Smooth muscle cell of the brain vasculature (primary cell): ENCODE data around the gene BTBD16.
A peak's percentile ranks its signal among the peaks of the same experiment; 100 is the strongest.

Experiments used
- DNase-seq: peaks from one replicate; pipeline ENCODE4 v3.0.0-alpha.2; 2012; ENCODE audit warnings: low read depth, low spot score

The BTBD16 gene

DNA sequence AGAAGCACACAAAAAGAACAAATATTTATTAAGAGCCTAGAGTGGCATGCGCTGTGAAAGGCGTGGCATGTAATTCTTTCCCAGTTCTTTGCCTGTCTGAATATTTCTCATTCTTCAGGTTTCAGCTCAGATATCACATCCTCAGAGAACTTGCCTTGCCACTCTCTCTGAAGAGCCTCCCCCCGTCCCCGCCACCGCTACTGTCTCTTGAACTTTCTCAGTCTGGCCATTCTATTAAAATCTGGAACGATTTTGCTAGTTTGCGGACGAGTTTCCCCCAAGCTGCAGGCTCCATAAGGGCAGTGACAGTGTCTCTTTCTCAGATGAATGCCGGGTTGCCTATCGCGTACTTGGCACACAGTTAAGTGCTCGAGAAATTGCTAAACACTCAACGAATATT is 102.6 kb downstream of the BTBD16 start:
- no peak for DNase-seq

DNA sequence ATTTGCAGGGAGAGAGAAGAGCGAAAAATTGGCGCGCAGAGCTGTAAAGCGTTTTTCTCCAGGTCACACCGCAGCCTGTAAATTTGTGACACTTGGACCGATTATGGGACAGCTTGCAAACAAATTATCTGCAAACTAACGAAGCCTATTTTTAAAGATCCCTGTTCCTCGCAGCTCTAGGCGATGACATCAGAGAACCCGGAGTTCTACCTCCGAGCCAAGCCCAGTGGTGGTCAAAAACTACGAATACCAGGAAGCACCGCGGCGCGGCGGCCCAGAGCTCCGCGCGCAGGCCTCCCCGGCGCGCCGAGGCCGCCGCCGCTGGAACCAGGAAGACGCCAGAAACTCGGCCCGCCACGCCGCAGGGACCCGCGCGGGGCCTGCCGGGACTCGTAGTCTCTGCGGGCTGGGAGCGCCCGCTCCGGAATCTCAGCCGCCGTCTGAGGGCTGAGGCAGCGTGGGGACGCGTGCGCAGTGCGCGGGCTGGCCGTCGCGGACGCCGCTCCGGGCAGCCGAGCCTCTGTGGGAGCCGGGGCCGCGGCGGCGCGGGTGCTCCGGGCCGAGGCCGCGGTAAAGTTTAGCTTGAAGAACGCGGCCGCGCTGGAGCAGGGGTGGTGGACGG is 103.3 kb downstream of the BTBD16 start, which contains the start of gene PLEKHA1:
TSS of gene PLEKHA1 (plus strand) at position 472 of the 622 bp plus-strand sequence. CDS start 18,493 bp downstream, outside the sequence.
- peak; percentile 77 for DNase-seq

DNA sequence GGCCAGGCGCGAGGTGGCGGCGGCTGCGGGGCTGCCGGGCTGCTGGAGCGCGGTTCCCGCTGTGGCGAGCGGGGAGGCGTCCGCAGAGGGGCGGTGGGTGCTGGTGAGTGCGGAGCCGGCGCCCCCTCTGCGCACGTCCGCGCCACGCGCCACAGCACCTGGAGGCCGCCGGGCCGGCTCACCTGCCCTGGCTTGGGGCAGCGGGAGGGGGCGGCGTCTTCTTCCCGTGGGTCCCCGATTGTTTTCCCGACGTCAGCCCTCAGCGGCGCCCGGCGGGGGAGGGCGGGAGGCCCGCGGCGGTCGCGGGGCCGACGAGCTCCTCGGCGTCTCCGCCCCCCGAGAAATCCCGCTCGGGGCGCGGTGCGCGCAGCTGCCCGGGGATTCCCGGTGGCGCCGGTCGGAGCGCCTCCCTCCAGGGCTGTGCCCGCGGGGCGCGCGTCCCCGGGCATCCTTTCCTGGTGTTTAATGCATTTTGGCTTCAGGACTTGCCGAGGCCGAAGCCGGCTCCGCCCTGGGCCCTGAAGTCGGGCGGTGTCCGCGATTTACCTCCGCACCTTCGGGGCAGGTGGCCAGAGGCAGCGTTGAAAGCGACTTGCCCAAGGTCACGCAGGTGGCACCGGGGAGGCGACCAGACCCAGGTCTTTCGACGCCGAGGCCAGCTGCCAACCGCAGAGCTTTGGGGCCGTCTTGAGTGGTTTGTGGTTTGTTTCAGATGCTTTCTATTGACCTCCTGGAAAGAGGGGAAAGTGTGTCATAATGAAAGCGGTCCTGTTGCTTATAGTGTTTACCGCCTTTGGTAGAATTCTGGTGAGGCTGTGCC is 104.0 kb downstream of the BTBD16 start:
- no peak for DNase-seq

DNA sequence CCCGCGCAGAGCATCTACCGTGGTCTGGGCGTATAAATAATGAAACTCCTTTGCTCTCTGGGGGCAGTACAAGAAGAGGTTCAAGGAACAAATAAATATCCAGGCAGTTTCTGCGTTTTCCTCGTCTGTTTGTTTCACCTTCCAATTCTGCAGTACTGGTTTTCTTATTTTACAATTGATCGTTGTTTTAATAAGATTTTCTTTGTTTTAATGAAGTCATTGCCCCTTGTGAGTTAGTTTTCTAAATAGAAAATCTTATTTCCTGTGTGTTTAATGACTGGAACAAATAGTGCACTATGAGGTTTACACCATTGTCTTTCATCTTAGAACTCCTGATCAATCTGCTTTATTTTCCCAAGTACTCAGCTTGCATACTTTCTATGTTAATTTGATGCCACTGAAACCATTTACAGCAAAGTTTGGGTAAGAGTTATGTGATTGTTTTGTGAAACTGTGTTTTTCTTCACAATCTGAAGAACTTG is 104.6 kb downstream of the BTBD16 start:
- no peak for DNase-seq

DNA sequence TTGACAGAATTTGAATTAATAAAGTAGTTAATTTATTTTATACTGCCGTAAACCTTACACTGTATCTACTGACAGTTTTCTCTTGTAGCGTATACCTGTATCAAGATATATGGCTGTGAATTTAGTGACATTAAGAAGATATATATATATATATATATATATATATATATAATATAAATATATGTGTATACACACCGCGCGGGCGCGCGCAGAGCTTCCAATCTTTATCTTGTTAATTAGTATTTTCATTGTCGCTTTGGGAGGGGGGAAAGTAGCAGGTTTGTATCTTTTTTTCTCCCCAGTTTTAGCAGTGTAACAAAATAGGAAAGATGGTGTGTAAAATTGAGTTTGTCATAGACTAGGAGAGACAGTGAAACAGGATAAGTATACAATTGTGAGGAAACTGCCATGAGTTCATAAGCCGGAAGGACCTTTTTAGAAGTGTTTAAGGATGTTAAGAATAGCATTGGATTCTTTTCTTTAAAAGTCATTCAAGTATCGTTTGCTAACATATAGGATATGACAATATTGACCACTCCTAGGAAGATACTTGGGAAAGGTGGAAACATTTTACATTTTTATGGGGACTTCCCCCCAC is 105.4 kb downstream of the BTBD16 start:
- DNase-seq = no peak

DNA sequence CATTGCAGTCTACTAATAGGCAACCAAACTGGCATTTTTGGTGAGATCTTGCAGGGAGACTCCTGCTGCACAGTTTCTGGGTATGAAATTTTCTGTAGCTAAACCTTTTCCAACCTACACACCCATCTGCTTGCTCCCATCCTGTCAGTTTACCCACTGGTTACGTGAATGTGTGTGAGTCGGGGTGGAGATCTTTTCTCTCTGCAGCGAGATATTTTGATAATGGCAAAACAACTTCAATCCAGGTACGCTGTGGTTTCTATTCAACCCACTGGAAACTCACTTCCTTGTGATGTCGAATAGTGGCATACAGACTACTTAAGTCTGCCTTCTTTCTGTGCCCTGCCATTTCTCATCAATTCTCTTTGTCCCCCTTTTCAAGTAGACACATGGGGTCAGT is 107.9 kb downstream of the BTBD16 start:
- no peak for DNase-seq

DNA sequence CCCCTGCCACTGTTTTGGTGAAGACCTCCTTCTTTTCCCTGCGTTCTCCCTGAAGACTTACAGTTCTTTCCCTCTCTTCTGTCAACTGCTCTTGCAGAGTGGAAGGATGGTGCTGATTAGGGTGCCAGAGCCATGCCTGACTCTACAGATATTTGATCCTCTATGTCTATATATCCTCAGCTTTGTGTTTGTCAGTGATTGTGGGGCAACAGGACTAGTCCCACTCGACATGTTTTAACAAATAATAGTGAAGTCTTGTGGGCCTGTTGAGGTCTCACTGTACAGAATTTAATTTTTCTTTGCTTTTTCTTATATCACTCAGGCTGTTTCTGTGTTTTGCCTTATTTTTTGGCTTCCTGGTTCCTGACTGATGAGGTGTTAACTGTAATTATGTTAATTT is 108.4 kb downstream of the BTBD16 start:
- no peak for DNase-seq

DNA sequence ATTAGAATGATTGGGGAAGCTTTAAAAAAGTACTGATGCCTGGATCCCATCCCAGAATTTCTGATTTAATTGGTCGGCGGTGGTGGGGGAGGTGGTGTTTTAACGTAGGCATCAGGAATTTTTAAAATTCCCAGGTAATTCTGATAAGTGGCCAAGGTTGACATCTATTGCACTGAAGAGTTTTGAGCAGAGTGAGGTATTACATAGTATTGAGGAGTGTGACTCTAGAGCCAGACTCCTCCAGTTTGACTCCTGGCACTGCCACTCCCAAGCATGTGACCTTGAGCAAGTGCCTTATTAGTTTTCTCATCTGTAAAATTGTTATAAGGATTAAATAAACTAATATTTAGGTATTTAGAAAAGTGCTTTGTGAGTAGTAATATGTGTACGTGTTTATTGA is 109.6 kb downstream of the BTBD16 start:
- DNase-seq = no peak

DNA sequence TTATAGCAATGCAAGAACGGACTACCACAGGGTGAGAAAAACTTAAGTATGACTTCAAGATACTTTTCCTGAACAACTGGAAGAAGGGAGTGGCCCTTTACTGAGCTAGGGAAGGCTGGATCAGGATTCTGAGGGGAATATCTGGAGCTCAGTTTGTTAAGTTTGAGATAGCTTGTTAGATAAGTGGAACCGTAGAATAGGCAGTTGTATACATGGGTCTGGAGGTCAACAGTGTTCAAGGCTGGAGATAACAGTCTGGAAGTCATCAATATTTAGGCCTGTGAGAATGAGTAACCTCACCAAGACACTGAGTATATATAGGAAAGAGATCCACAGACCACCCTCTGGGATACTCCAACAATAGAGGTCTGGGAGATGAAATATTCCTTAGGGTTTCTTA is 110.6 kb downstream of the BTBD16 start:
- no peak for DNase-seq

DNA sequence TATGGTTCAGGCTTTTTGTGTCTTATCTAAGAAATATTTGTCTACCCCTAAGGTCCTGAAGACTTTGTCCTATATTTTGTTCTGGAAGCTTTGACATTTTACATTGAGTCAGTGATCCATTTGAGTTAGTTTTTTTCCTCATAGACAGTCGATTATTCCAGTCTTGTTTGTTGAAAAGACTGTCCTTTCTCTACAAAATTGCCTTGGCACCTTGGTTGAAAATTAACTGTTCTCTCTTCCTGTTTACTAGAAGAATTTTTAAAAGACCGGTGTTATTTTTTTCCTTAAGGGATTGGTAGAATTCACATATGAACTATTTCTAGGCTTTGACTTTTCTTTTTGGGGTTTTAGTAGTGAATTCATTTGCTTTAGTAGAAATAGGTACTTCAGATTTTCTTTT is 115.4 kb downstream of the BTBD16 start:
- no peak for DNase-seq

DNA sequence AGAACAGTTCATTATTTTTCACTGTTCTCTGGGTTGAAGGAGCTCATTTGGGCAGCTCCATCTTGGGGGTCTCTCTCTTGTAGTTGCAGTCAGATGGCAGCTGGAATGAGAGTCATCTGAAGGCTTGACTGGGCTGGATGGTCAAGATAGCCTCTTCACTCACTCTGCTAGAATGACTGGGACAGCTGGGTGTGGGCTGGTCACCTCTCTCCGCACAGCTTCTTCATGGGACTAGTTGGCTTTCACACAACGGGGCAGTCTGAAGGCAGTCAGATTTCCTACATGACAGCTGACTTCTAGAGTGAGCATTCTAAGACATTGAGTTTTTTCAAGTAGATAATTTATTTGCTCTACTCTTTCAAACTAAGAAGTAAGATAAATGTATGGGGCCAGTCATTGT is 116.5 kb downstream of the BTBD16 start:
- DNase-seq = no peak
